HG03442 (cell line): Measurements from ENCODE around the gene SPSB3.

Experiments used
- ATAC-seq: cut with Tn5 transposase; IDR thresholded peaks from one replicate; pipeline ENCODE4 v1.9.1; 2021; ENCODE audit warnings: mild to moderate bottlenecking, moderate library complexity; ENCODE audit not compliant: unreplicated experiment

The SPSB3 gene

GRCh38 chr16:1790261-1790610 is 7.9 kb upstream of the SPSB3 start:
- ATAC-seq: no peak

GRCh38 chr16:1789643-1790045 is 7.3 kb upstream of the SPSB3 start:
- ATAC-seq: no peak

- ATAC-seq: no peak
Measured at GRCh38 chr16:1788708-1789100, 6.3 kb upstream of the SPSB3 start.

- ATAC-seq: no peak
Measured at GRCh38 chr16:1788095-1788707, 5.8 kb upstream of the SPSB3 start.

- ATAC-seq: no peak
Measured at GRCh38 chr16:1787322-1788094, 5.1 kb upstream of the SPSB3 start.

- no peak for ATAC-seq
Measured at GRCh38 chr16:1787056-1787321, 4.6 kb upstream of the SPSB3 start.

GRCh38 chr16:1786242-1787055 is 4.1 kb upstream of the SPSB3 start:
- no peak for ATAC-seq

GRCh38 chr16:1785846-1786170 is 3.4 kb upstream of the SPSB3 start:
- ATAC-seq: no peak

- ATAC-seq: no peak
Measured at GRCh38 chr16:1784977-1785845, 2.8 kb upstream of the SPSB3 start.

- ATAC-seq: peak; percentile 9
Measured at GRCh38 chr16:1781758-1782407, 488 bp downstream of the SPSB3 start.

GRCh38 chr16:1781254-1781653 is 1.1 kb downstream of the SPSB3 start:
- ATAC-seq: no peak

- no peak for ATAC-seq
Measured at GRCh38 chr16:1780677-1781072, 1.7 kb downstream of the SPSB3 start.

- no peak for ATAC-seq
Measured at GRCh38 chr16:1779741-1780676, 2.4 kb downstream of the SPSB3 start.

- no peak for ATAC-seq
Measured at GRCh38 chr16:1779234-1779701, 3.1 kb downstream of the SPSB3 start.

GRCh38 chr16:1778200-1779179 is 3.9 kb downstream of the SPSB3 start:
- no peak for ATAC-seq

GRCh38 chr16:1777375-1778199 is 4.8 kb downstream of the SPSB3 start:
- ATAC-seq: no peak

GRCh38 chr16:1776991-1777374 is 5.4 kb downstream of the SPSB3 start:
- no peak for ATAC-seq

GRCh38 chr16:1776672-1776955 is 5.8 kb downstream of the SPSB3 start:
- no peak for ATAC-seq
